IMR-90 (cell line): Measurements from ENCODE around the gene KRT7. TPM values are rescaled to one million over a fixed set of nuclear protein-coding genes. Genes with fewer than 3 reads are reported as not detected.

Source experiments
- ATAC-seq: fragments of 200-7000 bp; cut with Tn5 transposase; 2 replicates; pipeline ENCODE4 v1.9.1; 2020; ENCODE audit warnings: low read depth, mild to moderate bottlenecking, moderate library complexity
- BruUV-seq: library from RNA; stranded (reverse); fragments of 400-500 nt; replicated peaks from 2 replicates; lab custom pipeline; 2021; lab: Mats Ljungman, UMichigan
- CTCF ChIA-PET: fragments of 300-600 bp; formaldehyde crosslinking; extraction: SDS; loops from one replicate; lab custom pipeline; 2021; ENCODE audit warnings: antibody characterized with exemption; lab: Yijun Ruan, JAX
- POLR2A ChIA-PET: fragments of 300-600 bp; sonication (Branson Sonifier 250); formaldehyde crosslinking; loops from one replicate; lab custom pipeline; 2022; ENCODE audit warnings: antibody characterized with exemption; ENCODE audit not compliant: unreplicated experiment; lab: Charles Lee
- DNase-seq: peaks from one replicate; pipeline ENCODE4 v3.0.0; 2013
- H2AFZ ChIP-seq: replicated peaks from 2 replicates; pipeline ENCODE3; 2013; ENCODE audit warnings: low read length, mild to moderate bottlenecking; ENCODE audit not compliant: poor library complexity
- H2AK5ac ChIP-seq: 2 replicates; pipeline ENCODE4 v1.6.1; 2013; ENCODE audit warnings: low read depth, low read length, inconsistent platforms
- H2AK9ac ChIP-seq: replicated peaks from 2 replicates; pipeline ENCODE3; 2013; ENCODE audit warnings: mild to moderate bottlenecking, low read depth, low read length, moderate library complexity; ENCODE audit not compliant: poor library complexity
- H2BK120ac ChIP-seq: 2 replicates; pipeline ENCODE4 v1.6.1; 2013; ENCODE audit warnings: low read depth, low read length, inconsistent platforms
- H2BK15ac ChIP-seq: 3 replicates; pipeline ENCODE4 v1.6.1; 2013; ENCODE audit warnings: low read depth, low read length, inconsistent platforms
- H2BK20ac ChIP-seq: 2 replicates; pipeline ENCODE4 v1.6.1; 2013; ENCODE audit warnings: low read depth, mild to moderate bottlenecking, inconsistent platforms, low read length, moderate library complexity
- H2BK5ac ChIP-seq: 2 replicates; pipeline ENCODE4 v1.6.1; 2013; ENCODE audit warnings: mild to moderate bottlenecking, low read depth, low read length, inconsistent platforms; ENCODE audit not compliant: poor library complexity, severe bottlenecking
- H3K14ac ChIP-seq: replicated peaks from 2 replicates; pipeline ENCODE4 v1.6.1; 2013; ENCODE audit warnings: low read depth, low read length, inconsistent platforms
- H3K18ac ChIP-seq: 2 replicates; pipeline ENCODE4 v1.6.1; 2013; ENCODE audit warnings: low read depth, low read length, control low read depth
- H3K23ac ChIP-seq: 2 replicates; pipeline ENCODE4 v1.6.1; 2013; ENCODE audit warnings: low read depth, low read length, inconsistent platforms
- H3K27ac ChIP-seq: 2 replicates; pipeline ENCODE4 v1.5.1; 2013; ENCODE audit warnings: mild to moderate bottlenecking, control low read depth, low read length; ENCODE audit not compliant: insufficient read depth
- H3K27me3 ChIP-seq: 2 replicates; pipeline ENCODE4 v1.6.1; 2013; ENCODE audit warnings: low read length; ENCODE audit not compliant: control insufficient read depth, insufficient read depth
- H3K36me3 ChIP-seq: 2 replicates; pipeline ENCODE4 v1.6.1; 2013; ENCODE audit warnings: low read length, mixed read lengths; ENCODE audit not compliant: control insufficient read depth, insufficient read depth
- H3K4ac ChIP-seq: 2 replicates; pipeline ENCODE4 v1.6.1; 2013; ENCODE audit warnings: low read depth, low read length, inconsistent platforms
- H3K4me1 ChIP-seq: 2 replicates; pipeline ENCODE4 v1.6.1; 2013; ENCODE audit warnings: low read length, mixed read lengths; ENCODE audit not compliant: control insufficient read depth, insufficient read depth
- H3K4me2 ChIP-seq: 2 replicates; pipeline ENCODE4 v1.6.1; 2013; ENCODE audit warnings: low read depth, mild to moderate bottlenecking, control low read depth, low read length, moderate library complexity
- H3K4me3 ChIP-seq: 2 replicates; pipeline ENCODE4 v1.5.1; 2013; ENCODE audit warnings: low read depth, mild to moderate bottlenecking, control low read depth, low read length, moderate library complexity; ENCODE audit not compliant: insufficient read depth
- H3K56ac ChIP-seq: 2 replicates; pipeline ENCODE4 v1.6.1; 2013; ENCODE audit warnings: low read length, inconsistent platforms; ENCODE audit not compliant: insufficient read depth; ENCODE audit errors: extremely low read depth
- H3K79me1 ChIP-seq, 2 experiments: 2 replicates each; pipeline ENCODE4 v1.6.1; 2013; ENCODE audit warnings: low read length in 2 of 2, inconsistent platforms in 1 of 2, low read depth in 1 of 2
- H3K9ac ChIP-seq: 2 replicates; pipeline ENCODE4 v1.6.1; 2013; ENCODE audit warnings: low read depth, low read length, control low read depth
- H3K9me1 ChIP-seq: 2 replicates; pipeline ENCODE4 v1.6.1; 2013; ENCODE audit warnings: low read length, inconsistent platforms; ENCODE audit not compliant: insufficient read depth
- H3K9me3 ChIP-seq: 2 replicates; pipeline ENCODE4 v1.6.1; 2013; ENCODE audit warnings: low read length; ENCODE audit not compliant: control insufficient read depth, insufficient read depth
- H4K20me1 ChIP-seq: 2 replicates; pipeline ENCODE4 v1.6.1; 2013; ENCODE audit warnings: low read length, inconsistent platforms; ENCODE audit not compliant: insufficient read depth
- H4K5ac ChIP-seq: 2 replicates; pipeline ENCODE4 v1.6.1; 2013; ENCODE audit warnings: mild to moderate bottlenecking, low read depth, low read length, control low read depth
- H4K8ac ChIP-seq, 2 experiments: 2 replicates each; pipeline ENCODE4 v1.6.1; 2013; ENCODE audit warnings: low read depth in 2 of 2, low read length in 2 of 2, control low read depth in 1 of 2, inconsistent platforms in 1 of 2
- H4K91ac ChIP-seq: 2 replicates; pipeline ENCODE4 v1.6.1; 2013; ENCODE audit warnings: low read depth, low read length, inconsistent platforms; ENCODE audit not compliant: insufficient read depth
- RCOR1 ChIP-seq: IDR thresholded peaks from 2 replicates; pipeline ENCODE4 v1.6.1; 2012; ENCODE audit warnings: mild to moderate bottlenecking, low read length, improper control_type of control experiment; ENCODE audit not compliant: insufficient replicate concordance
- WGBS, 2 experiments: methylation state at CpG; one replicate each; pipeline versions ENCODE4 v1.1.5 to v1.1.7; 2013; ENCODE audit warnings: missing lambda C conversion rate in 2 of 2; ENCODE audit not compliant: insufficient read length in 1 of 2; ENCODE audit errors: extremely low coverage in 2 of 2; 5-methylcytosine and 5-hydroxymethylcytosine counted together
- dilution Hi-C: fragments of 300-500 bp; cut with HindIII; formaldehyde crosslinking; loops from one replicate; pipeline ENCODE4 v1.14.3; 2018; ENCODE audit warnings: low sequenced_read_pairs; ENCODE audit not compliant: unreplicated experiment
- in situ Hi-C: fragments of 300-500 bp; cut with MboI; formaldehyde crosslinking; loops from 3 replicates; pipeline ENCODE4 v1.14.3; 2019; ENCODE audit warnings: low sequenced_read_pairs, inconsistent platforms, mixed read lengths
- intact Hi-C: fragments of 100-400 bp; cut with micrococcal nuclease; formaldehyde crosslinking; loops from 2 replicates; pipeline ENCODE4 v1.10.0; 2022
- polyA plus RNA-seq, 3 experiments: library from polyadenylated mRNA; depleted of rRNA; stranded (reverse); fragments of >200 nt; gene quantifications; 2 replicates each; pipeline ENCODE4 v1.2.3, GENCODE V29; 2012; ENCODE audit warnings: low replicate concordance in 1 of 3
- total RNA-seq: library from RNA; depleted of rRNA; stranded (reverse); fragments of >200 nt; gene quantifications from 2 replicates; pipeline ENCODE4 v1.2.3, GENCODE V29; 2012

KRT7 gene
- total and polyA plus RNA-seq, 2 of the 4 experiments (the other 2 are of a cell fraction): 0.54 to 1.7 TPM

- TF ChIP-seq RCOR1: no peak
- Histone ChIP-seq H3K14ac (no peak overlapping the region), H2AK9ac (no peak overlapping the region), H2AFZ (no peak overlapping the region), H2BK5ac (no peak overlapping the region), H3K9ac (no peak overlapping the region), H3K23ac (no peak overlapping the region), H3K36me3 (no peaks in the 10 kb centered on the region), H3K4me3 (no peak overlapping the region), H2AK5ac (no peak overlapping the region), H4K5ac (no peak overlapping the region), H3K4me1 (no peaks in the 10 kb centered on the region), H3K4me2 (no peak overlapping the region), H3K27ac (no peak overlapping the region), H2BK20ac (no peak overlapping the region), H3K27me3 (peaks cover 46% of the 10 kb centered on the region), H4K91ac (no peak overlapping the region), H4K8ac (no peak overlapping the region), H3K9me3 (0 out of 2 replicates have a peak, but pooled peaks cover 2% of the 10 kb centered on the region), H3K4ac (no peak overlapping the region), H2BK15ac (no peak overlapping the region), H3K9me1 (no peaks in the 10 kb centered on the region), H4K20me1 (no peaks in the 10 kb centered on the region), H3K56ac (no peak overlapping the region), H3K79me1 (no peaks in the 10 kb centered on the region), H3K18ac (no peak overlapping the region), H2BK120ac (no peak overlapping the region)
- DNase-seq: no peak
- WGBS, 2 experiments: 20% methylated on average over 1 of the region's 1 CpG; no CpG with 5 or more reads in 1 of the 2 experiments
- no peak for ATAC-seq
- intact Hi-C loops (no loop called here), in situ Hi-C loops (no loop called here), dilution Hi-C loops (no loop called here)
- BruUV-seq: no TSS peak
- POLR2A ChIA-PET: no interaction called here
- CTCF ChIA-PET: interaction anchor here (1.2 to 2.0 kb wide), 2 partner anchors 11 to 16 kb away, joined by 5 to 9 read pairs; no protein-coding TSS in a partner anchor
These were observed 62.6 kb downstream of the KRT7 start for GRCh38 chr12:52295663-52296062.
